Gastrocnemius medialis (tissue), 4 donors: ENCODE measurements around the gene RAB3A.

Source experiments
- POLR2A ChIP-seq, 2 donors: fragments of 450-650 bp; IDR thresholded peaks; one replicate each; pipeline ENCODE4 v1.6.1; 2017; ENCODE audit warnings: antibody characterized with exemption in 2 of 2, mild to moderate bottlenecking in 2 of 2, moderate library complexity in 2 of 2
- TF ChIP-seq, protein P1 (sequence below), 5 experiments: fragments of 450-650 bp in 3 of 5; fragments of 200-600 bp in 2 of 5; sonication (generic) in 2 of 5; IDR thresholded peaks in 4 of 5; conservative IDR thresholded peaks in 1 of 5; 1 replicate in 4 of 5; 2 replicates in 1 of 5; pipeline ENCODE4 v1.5.1; 2016 to 2019; ENCODE audit warnings: antibody characterized with exemption in 5 of 5, mild to moderate bottlenecking in 3 of 5, moderate library complexity in 3 of 5

DNA sequence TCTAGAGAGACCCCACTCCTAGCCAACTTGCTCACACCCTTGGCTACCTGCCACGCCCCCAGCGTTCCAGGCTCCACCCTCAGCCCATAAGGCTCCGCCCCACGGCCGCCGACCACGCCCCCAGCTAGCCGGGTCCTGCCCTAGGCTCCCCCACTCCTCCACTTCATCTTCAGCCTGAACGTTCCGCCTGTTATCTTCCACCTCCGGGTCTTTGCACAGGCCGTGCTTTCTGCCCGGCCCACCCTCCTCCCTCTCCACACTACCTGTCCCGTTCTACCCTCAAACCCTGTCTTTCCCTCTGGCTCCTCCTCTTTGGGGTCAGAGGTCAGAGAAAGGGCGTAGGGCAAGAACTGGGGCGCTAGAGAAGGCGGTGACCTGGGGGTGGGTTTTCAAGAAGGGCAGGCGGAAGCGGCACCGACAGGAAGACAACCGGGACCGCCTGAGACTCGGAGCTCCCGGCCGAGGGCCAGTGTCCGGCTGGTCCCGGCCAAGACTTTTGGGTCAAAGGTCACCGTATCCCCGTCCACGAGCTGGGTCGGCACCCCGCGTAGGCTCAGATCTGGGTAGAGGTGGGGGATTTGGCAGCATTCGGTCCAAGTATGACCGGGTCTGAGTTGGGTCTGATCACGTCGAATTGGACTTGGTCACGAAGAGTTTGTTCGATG lies 20.1 kb upstream of the RAB3A start:
- TF ChIP-seq, protein P1, sequence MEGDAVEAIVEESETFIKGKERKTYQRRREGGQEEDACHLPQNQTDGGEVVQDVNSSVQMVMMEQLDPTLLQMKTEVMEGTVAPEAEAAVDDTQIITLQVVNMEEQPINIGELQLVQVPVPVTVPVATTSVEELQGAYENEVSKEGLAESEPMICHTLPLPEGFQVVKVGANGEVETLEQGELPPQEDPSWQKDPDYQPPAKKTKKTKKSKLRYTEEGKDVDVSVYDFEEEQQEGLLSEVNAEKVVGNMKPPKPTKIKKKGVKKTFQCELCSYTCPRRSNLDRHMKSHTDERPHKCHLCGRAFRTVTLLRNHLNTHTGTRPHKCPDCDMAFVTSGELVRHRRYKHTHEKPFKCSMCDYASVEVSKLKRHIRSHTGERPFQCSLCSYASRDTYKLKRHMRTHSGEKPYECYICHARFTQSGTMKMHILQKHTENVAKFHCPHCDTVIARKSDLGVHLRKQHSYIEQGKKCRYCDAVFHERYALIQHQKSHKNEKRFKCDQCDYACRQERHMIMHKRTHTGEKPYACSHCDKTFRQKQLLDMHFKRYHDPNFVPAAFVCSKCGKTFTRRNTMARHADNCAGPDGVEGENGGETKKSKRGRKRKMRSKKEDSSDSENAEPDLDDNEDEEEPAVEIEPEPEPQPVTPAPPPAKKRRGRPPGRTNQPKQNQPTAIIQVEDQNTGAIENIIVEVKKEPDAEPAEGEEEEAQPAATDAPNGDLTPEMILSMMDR (IDR thresholded peaks at IDR 0.05 in 4 of 5, conservative IDR thresholded peaks at IDR 0.05 in 1 of 5): no peak
- TF ChIP-seq POLR2A (IDR thresholded peaks at IDR 0.05): no peak
